BE2C (cell line): ENCODE measurements around the gene BPIFB2. TPM values are rescaled to one million over a fixed set of nuclear protein-coding genes. Genes with fewer than 3 reads are reported as not detected.

Experiments used
- DNase-seq: peaks from one replicate; pipeline ENCODE4 v3.0.0-alpha.2; 2020
- H3K27me3 ChIP-seq: fragments of 250-450 bp; sonication (Bioruptor Pico); 2 replicates; pipeline ENCODE4 v1.5.1; 2020; ENCODE audit warnings: mild to moderate bottlenecking
- H3K36me3 ChIP-seq: fragments of 250-450 bp; sonication (Bioruptor Pico); 2 replicates; pipeline ENCODE4 v1.5.1; 2020; ENCODE audit warnings: mild to moderate bottlenecking
- H3K4me1 ChIP-seq: fragments of 250-450 bp; sonication (Bioruptor Pico); 2 replicates; pipeline ENCODE4 v1.5.1; 2020
- H3K4me3 ChIP-seq: 2 replicates; pipeline ENCODE4 v1.5.1; 2011; ENCODE audit warnings: low read depth, low read length
- H3K9me3 ChIP-seq: fragments of 250-450 bp; sonication (Bioruptor Pico); 2 replicates; pipeline ENCODE4 v1.5.1; 2020
- polyA plus RNA-seq: library from polyadenylated mRNA; unstranded; fragments of >200 nt; gene quantifications from one replicate; pipeline ENCODE4 v1.2.1, GENCODE V29; 2012; ENCODE audit warnings: low read depth, missing spikeins; ENCODE audit not compliant: insufficient read length, insufficient read depth
- TF ChIP-seq, protein P1 (sequence below): IDR thresholded peaks from 2 replicates; pipeline ENCODE4 v1.5.1; 2012; ENCODE audit warnings: mild to moderate bottlenecking, low read depth, low read length

The BPIFB2 gene
- polyA plus RNA-seq, result not detected

DNA sequence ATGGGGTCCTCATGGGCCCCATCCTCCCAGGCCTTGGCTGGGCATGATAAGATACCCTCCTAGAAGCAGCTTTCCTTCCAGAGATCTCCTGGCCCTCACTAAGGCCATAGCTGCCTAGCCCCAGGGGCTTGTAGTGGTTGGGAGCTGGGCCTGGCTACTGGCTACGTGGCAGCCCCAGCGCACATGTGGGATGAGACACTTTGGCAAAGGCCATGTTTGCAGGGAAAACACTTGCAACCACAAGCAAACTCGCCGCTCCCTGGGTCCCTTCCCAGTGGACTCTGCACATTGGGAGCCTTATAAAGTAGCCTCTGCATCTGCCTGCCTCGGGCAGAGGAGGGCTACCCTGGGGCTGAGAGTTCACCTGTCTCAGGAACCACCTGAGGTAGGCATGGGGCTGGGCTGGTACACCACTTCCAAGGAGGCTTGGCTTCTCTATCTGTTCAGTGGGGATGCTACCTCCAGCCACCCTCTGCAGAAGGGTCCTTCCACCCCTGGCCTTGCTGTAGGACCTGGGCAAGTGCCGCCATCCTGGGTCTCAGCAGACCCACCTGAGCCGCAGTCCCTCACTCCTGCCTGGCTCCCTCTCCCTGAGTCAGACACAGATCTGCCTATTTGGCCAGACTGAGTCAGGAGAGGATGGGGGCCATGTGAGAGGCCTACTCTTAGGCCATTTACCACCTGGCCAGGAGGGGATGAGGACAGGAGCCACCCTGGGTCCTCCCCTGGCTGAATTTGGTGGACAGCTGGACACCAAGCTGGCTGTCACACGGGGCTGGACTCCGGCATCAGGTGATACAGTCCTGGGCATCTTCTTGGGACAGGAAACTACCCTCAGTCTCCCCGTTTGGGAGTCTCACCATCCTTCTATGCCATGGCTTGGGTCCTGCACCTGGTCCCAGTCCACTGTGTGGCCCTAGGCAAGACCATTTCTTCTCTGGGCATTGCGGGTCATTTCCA lies at the start of gene BPIFB2:
TSS of gene BPIFB2 (plus strand) at position 329 of the 960 bp plus-strand sequence. CDS start 871 bp downstream, outside the sequence.
- TF ChIP-seq, protein P1, sequence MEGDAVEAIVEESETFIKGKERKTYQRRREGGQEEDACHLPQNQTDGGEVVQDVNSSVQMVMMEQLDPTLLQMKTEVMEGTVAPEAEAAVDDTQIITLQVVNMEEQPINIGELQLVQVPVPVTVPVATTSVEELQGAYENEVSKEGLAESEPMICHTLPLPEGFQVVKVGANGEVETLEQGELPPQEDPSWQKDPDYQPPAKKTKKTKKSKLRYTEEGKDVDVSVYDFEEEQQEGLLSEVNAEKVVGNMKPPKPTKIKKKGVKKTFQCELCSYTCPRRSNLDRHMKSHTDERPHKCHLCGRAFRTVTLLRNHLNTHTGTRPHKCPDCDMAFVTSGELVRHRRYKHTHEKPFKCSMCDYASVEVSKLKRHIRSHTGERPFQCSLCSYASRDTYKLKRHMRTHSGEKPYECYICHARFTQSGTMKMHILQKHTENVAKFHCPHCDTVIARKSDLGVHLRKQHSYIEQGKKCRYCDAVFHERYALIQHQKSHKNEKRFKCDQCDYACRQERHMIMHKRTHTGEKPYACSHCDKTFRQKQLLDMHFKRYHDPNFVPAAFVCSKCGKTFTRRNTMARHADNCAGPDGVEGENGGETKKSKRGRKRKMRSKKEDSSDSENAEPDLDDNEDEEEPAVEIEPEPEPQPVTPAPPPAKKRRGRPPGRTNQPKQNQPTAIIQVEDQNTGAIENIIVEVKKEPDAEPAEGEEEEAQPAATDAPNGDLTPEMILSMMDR, result no peak
- Histone ChIP-seq H3K36me3 (no peaks in the 10 kb centered on the region), H3K4me3 (no peak within 1 kb of the TSS)

DNA sequence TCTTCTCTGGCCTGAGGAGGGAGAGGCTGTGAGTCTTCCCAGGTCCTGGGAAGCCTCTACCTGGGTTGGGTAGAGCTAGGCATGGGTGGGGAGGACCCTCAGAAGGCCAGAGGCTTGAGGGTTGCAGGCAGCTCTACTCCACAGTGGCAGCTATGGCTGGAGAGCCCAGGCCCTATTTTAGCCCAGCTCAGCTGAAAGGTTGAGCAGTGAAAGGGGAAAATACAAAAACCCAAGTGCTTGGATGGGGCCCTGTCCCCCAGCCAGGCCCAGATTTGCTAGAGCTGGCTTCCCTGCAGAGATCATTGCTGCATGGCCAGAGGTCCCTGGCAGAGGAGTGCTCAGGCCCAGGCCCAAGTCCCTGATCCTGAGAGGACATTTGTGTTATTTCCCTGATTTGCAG lies 48.9 kb upstream of the BPIFB2 start:
- peaks cover 2% of the 10 kb centered on the region; the same call in 1 of the 2 replicates for H3K27me3 ChIP-seq
- H3K36me3 ChIP-seq, result no peaks in the 10 kb centered on the region
- TF ChIP-seq, protein P1, result no peak
- no peaks in the 10 kb centered on the region for H3K4me1 ChIP-seq
- no peak for DNase-seq
- no peak overlapping the region for H3K4me3 ChIP-seq
- no peaks in the 10 kb centered on the region; the same call in 1 of the 2 replicates for H3K9me3 ChIP-seq

More for the DNA sequence above, at the start of gene BPIFB2:
- H3K27me3 ChIP-seq, result no peaks in the 10 kb centered on the region
- no peaks in the 10 kb centered on the region for H3K9me3 ChIP-seq
- no peak for DNase-seq
- H3K4me1 ChIP-seq, result no peaks in the 10 kb centered on the region

DNA sequence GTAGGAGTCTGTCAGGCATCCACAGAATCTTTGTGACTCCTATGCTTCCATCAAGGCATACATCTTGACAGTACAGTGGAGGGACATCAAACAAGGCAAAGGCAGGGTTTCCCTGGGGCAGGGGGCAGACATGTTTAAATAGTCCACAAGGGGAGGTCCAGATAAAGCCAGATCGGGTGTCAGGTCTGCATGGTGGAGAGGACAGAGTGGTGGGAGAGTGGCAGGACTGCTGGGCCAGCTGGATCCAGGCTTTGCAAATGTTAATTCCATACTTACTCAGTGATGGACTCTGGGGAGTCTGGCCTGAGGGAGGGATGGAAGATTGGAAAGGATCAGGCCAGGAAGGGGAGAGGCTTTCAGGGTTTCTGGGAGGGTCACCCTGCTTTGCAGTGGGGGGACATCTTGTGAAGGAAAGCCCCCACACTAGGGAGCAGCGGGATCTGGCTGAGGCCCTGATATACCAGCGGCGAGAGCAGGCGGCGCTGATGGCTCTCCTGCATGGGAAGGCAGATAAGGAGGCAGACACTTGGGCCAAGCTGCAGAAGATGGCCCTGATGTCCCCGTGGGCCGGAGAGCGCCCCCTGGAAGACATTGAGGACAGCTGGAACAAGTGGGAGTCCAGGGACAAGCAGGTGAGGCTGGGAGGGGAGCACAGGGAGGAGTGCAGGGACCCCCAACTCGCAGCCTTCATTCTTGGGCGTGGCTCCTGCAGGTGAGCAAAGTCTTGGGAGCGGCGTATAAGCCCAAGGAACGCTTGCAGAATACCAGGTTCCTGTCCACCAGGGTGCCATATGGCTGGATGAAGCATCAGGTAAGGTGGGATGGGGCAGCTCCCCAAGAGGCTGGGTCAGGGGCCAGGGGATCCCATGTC lies 47.9 kb upstream of the BPIFB2 start:
- H3K9me3 ChIP-seq, result no peaks in the 10 kb centered on the region; the same call in 1 of the 2 replicates
- H3K4me1 ChIP-seq, result no peaks in the 10 kb centered on the region
- TF ChIP-seq, protein P1, result no peak
- no peaks in the 10 kb centered on the region for H3K36me3 ChIP-seq
- no peak for DNase-seq
- no peak overlapping the region for H3K4me3 ChIP-seq
- H3K27me3 ChIP-seq, result no peaks in the 10 kb centered on the region; the same call in 1 of the 2 replicates

GRCh38 chr20:32960222-32960518 lies 47.3 kb upstream of the BPIFB2 start:
- no peak for DNase-seq
- H3K27me3 ChIP-seq, result no peaks in the 10 kb centered on the region; the same call in 1 of the 2 replicates
- H3K9me3 ChIP-seq, result no peaks in the 10 kb centered on the region; the same call in 1 of the 2 replicates
- TF ChIP-seq, protein P1, result no peak
- H3K4me1 ChIP-seq, result no peaks in the 10 kb centered on the region
- no peak overlapping the region for H3K4me3 ChIP-seq
- no peaks in the 10 kb centered on the region for H3K36me3 ChIP-seq

DNA sequence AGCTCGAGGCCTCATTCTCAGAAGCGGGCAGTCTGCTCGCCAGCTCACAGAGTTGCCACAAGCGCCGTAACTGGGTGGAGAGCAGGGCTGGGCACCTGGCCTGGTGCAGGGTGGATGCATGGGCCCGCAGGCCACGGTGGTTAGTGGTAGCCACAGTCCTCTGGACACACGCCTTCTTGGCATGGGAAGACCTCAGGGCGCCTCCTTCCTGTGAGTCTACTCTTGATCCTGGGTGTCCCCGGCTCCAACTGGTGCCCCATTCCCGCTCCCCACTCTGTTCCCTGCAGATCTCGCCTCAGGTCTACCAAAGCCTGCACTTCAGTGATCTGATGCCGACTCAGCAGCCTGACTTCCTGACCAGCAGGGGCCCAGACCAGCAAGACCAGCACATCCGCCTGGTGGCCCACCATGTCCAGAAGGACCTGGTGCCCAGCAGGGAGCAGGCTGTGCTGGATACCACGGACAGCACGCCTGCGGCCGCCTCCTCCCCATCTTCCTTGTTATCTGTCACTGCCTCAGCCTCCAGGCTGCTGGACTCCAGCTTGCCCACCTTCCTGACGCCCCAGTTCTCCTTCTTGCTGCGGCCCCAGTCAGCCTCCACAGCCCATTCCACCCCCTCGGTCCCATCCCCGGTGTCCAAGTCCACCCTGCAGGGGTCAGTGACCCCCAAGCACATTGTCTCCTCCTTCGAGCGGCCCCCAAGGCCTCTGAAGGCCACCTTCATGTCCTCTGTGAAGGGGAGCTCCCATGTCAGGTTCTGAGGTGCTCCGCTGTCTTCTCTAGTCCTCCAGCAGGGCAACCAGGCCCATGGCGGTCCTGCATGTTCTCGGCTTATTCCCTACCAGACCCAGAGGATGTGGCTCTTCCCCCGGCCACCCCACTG lies 46.4 kb upstream of the BPIFB2 start:
- Histone ChIP-seq H3K9me3 (no peaks in the 10 kb centered on the region), H3K4me1 (no peaks in the 10 kb centered on the region), H3K27me3 (no peaks in the 10 kb centered on the region; the same call in 1 of the 2 replicates), H3K4me3 (no peak overlapping the region), H3K36me3 (no peaks in the 10 kb centered on the region)
- TF ChIP-seq, protein P1, result no peak
- no peak for DNase-seq
